Vein endothelial cell (primary cell): ENCODE measurements around the gene PINLYP. TPM values are rescaled to one million over a fixed set of nuclear protein-coding genes. Genes with fewer than 3 reads are reported as not detected.

Experiments
- total RNA-seq: library from RNA; depleted of rRNA; stranded (reverse); fragments of >200 nt; gene quantifications from 2 replicates; pipeline ENCODE4 v1.2.3, GENCODE V29; 2012

Gene PINLYP
- 0.98 and 1.7 TPM in 2 replicates for total RNA-seq

GRCh38 chr19:43575156-43575950 is at the start of gene PINLYP, which contains the start of gene XRCC1:
TSS of gene PINLYP (plus strand) at chr19:43575801. CDS start at chr19:43577192, 1,391 bp downstream.
TSS of gene XRCC1 (minus strand) at chr19:43575527. CDS start at chr19:43575458, 69 bp downstream.

GRCh38 chr19:43526884-43527859 is 48.4 kb upstream of the PINLYP start, which contains the start of gene ETHE1:
TSS of gene ETHE1 (minus strand) at chr19:43527201. CDS start at chr19:43527177, 24 bp downstream.

GRCh38 chr19:43532962-43533545 is 42.5 kb upstream of the PINLYP start, which contains the start of gene ZNF575:
TSS of gene ZNF575 (plus strand) at chr19:43533188. CDS start at chr19:43534423, 1,235 bp downstream.

GRCh38 chr19:43595999-43596841 is 20.6 kb downstream of the PINLYP start, which contains the start of the genes IRGQ and ZNF576:
TSS of gene IRGQ (minus strand) at chr19:43596134. CDS start at chr19:43595338, 796 bp downstream.
TSS of gene ZNF576 (plus strand) at chr19:43596595. CDS start at chr19:43597109, 514 bp downstream.

GRCh38 chr19:43611788-43612187 is 36.2 kb downstream of the PINLYP start, which contains the start of gene SRRM5:
TSS of gene SRRM5 (plus strand) at chr19:43612088. CDS start at chr19:43612122, 34 bp downstream.

GRCh38 chr19:43619262-43620060 is 43.9 kb downstream of the PINLYP start, which contains the start of gene ZNF428:
TSS of gene ZNF428 (minus strand) at chr19:43619629. CDS start at chr19:43614304, 5,325 bp downstream.

Other genes starting within 250 kb of the PINLYP start
- under 0.01 and 0.10 TPM in 2 replicates for gene CD177, start 222.1 kb upstream of the PINLYP start, total RNA-seq
- not detected in 2 replicates for gene TEX101, start 160.9 kb upstream of the PINLYP start, total RNA-seq
- gene LYPD3, start 110.2 kb upstream of the PINLYP start, total RNA-seq, result under 0.01 TPM in 1 of 2 replicates, not detected in the other
- gene PHLDB3, start 71.1 kb upstream of the PINLYP start, total RNA-seq, result 8.9 and 13.1 TPM in 2 replicates
- 45.3 and 62.4 TPM in 2 replicates for gene ETHE1, start 48.6 kb upstream of the PINLYP start, total RNA-seq
- gene ZNF575, start 42.6 kb upstream of the PINLYP start, total RNA-seq, result 0.38 and 0.65 TPM in 2 replicates
- gene XRCC1, start 274 bp upstream of the PINLYP start, total RNA-seq, result 23.8 and 26.5 TPM in 2 replicates
- 38.6 and 41.2 TPM in 2 replicates for gene IRGQ, start 20.3 kb downstream of the PINLYP start, total RNA-seq
- gene ZNF576, start 20.8 kb downstream of the PINLYP start, total RNA-seq, result 10.5 and 11.8 TPM in 2 replicates
- gene SRRM5, start 36.3 kb downstream of the PINLYP start, total RNA-seq, result 0.10 TPM in 1 of 2 replicates, not detected in the other
- gene ZNF428, start 43.8 kb downstream of the PINLYP start, total RNA-seq, result 26.6 and 36.6 TPM in 2 replicates
- 1.9 and 3.6 TPM in 2 replicates for gene CADM4, start 64.0 kb downstream of the PINLYP start, total RNA-seq
- gene PLAUR, start 94.4 kb downstream of the PINLYP start, total RNA-seq, result 56.8 and 73.1 TPM in 2 replicates
- not detected in 2 replicates for gene IRGC, start 140.3 kb downstream of the PINLYP start, total RNA-seq
- gene SMG9, start 179.2 kb downstream of the PINLYP start, total RNA-seq, result 17.0 and 18.7 TPM in 2 replicates
- 0.48 TPM in 1 of 2 replicates, not detected in the other for gene KCNN4, start 205.2 kb downstream of the PINLYP start, total RNA-seq
- gene LYPD5, start 226.6 kb downstream of the PINLYP start, total RNA-seq, result under 0.01 and 0.10 TPM in 2 replicates